ENCODE data around the gene PCNX1. TPM values are rescaled to one million over a fixed set of nuclear protein-coding genes. Genes with fewer than 3 reads are reported as not detected.

The PCNX1 gene
- total and polyA plus RNA-seq, 12 donors, result 4.5 to 66.6 (median 47.7) TPM

Other genes starting within 250 kb of the PCNX1 start
- gene MAP3K9, start 97.9 kb upstream of the PCNX1 start, total RNA-seq, result 1 to 10 TPM in 8 of 10 donors, under 1 TPM in 2; 0.96 to 2.4 (median 1.5) TPM
- gene MAP3K9, start 97.9 kb upstream of the PCNX1 start, polyA plus RNA-seq, result under 1 TPM; 0.37 to 0.67 TPM